ENCODE results near the gene PLXDC2. TPM values are rescaled to one million over a fixed set of nuclear protein-coding genes. Genes with fewer than 3 reads are reported as not detected.
"Not testable (repeated sequence)": the region's sequence is repeated elsewhere in the genome, so short reads cannot be mapped to it uniquely, and the experiment has no call there.

PLXDC2 gene
- total RNA-seq, 1 experiment from 2014 or later, result not detected

DNA sequence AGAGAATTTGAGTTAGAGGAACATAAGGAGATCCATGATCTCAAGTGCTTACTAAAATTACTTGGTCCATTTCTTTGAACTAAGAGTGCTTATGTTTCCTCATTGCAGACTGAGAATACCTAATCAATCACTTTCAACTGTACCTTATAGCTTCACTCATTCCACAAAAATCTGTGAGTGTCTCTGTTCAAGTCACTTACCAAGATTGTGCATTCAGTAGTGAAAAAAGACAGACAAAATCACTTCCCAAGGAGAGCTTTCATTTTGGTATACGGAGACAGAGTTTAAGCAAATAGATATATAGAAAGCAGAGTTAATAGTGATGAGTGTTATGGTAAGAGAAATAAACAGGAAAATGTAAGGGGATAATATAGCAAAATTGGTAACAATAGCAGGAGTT is 364.5 kb downstream of the PLXDC2 start:
- no TSS peak for BruUV-seq (replicated peaks)
- ChIA-PET POLR2A (ENCODE audit: unreplicated experiment) (no interaction called here), CTCF (no interaction called here)
- Histone ChIP-seq H3K4me2 (ENCODE audit: low read length) (no peak overlapping the region), H3K27ac (ENCODE audit: low read length) (no peak overlapping the region), H3K36me3 (ENCODE audit: low read depth, low read length) (no peaks in the 10 kb centered on the region), H3K79me2 (ENCODE audit: low read length) (no peaks in the 10 kb centered on the region), H3K4me3 (ENCODE audit: low read length) (no peak overlapping the region), H3K9ac (ENCODE audit: low read length) (no peak overlapping the region), H3K4me1 (ENCODE audit: insufficient read depth, low read length) (no peaks in the 10 kb centered on the region), H3F3A (ENCODE audit: low read length, unreplicated experiment) (no peaks in the 10 kb centered on the region), H3K9me2 (replicated peaks; ENCODE audit: low read length) (no peaks in the 10 kb centered on the region), H3K9me3 (ENCODE audit: low read length) (no peaks in the 10 kb centered on the region), H3K27me3 (ENCODE audit: low read length) (peaks cover 12% of the 10 kb centered on the region; the same call in 1 of the 2 replicates), H4K20me1 (ENCODE audit: low read length) (no peaks in the 10 kb centered on the region), H2AFZ (ENCODE audit: low read length) (no peak overlapping the region)
- DNase-seq, result no peak
- TF ChIP-seq EZH2 (IDR thresholded peaks at IDR 0.05; ENCODE audit: low read length, unreplicated experiment), result no peak
- no peak for ATAC-seq
- intact Hi-C loops (cut with micrococcal nuclease), result no loop called here

DNA sequence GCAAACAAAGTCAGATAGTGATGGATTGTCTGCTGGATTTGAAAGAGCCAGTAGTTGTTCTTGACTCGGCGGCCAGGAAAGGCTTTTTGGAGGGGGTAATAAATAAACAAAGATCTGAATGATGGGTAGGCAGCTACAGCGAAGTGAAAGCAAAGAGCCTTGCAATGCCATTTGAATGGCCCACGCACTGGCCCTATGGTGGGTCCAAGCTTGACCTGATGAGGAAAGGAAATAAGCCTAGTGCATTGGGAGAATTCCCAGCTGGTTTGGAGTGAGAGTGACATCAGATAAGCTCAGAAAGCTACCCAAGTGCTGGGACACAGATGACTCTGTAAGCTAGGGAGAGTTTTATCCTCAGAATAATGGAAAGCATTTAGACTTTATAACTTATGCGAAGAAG is 365.2 kb downstream of the PLXDC2 start:
- no peaks in the 10 kb centered on the region for H3K36me3 ChIP-seq (ENCODE audit: low read depth, low read length)
- no TSS peak for BruUV-seq (replicated peaks)
- no peak for DNase-seq
- TF ChIP-seq, protein P1, sequence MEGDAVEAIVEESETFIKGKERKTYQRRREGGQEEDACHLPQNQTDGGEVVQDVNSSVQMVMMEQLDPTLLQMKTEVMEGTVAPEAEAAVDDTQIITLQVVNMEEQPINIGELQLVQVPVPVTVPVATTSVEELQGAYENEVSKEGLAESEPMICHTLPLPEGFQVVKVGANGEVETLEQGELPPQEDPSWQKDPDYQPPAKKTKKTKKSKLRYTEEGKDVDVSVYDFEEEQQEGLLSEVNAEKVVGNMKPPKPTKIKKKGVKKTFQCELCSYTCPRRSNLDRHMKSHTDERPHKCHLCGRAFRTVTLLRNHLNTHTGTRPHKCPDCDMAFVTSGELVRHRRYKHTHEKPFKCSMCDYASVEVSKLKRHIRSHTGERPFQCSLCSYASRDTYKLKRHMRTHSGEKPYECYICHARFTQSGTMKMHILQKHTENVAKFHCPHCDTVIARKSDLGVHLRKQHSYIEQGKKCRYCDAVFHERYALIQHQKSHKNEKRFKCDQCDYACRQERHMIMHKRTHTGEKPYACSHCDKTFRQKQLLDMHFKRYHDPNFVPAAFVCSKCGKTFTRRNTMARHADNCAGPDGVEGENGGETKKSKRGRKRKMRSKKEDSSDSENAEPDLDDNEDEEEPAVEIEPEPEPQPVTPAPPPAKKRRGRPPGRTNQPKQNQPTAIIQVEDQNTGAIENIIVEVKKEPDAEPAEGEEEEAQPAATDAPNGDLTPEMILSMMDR (conservative IDR thresholded peaks at IDR 0.05; ENCODE audit: low read depth, low read length), result no peak
- H3F3A ChIP-seq (ENCODE audit: low read length, unreplicated experiment), result no peaks in the 10 kb centered on the region
- ChIA-PET POLR2A (ENCODE audit: unreplicated experiment) (no interaction called here), CTCF (no interaction called here)
- no peak overlapping the region for H3K4me2 ChIP-seq (ENCODE audit: low read length)
- no peak overlapping the region for H3K27ac ChIP-seq (ENCODE audit: low read length)
- ATAC-seq, result no peak
- intact Hi-C loops (cut with micrococcal nuclease), result no loop called here
- no peak overlapping the region for H3K9ac ChIP-seq (ENCODE audit: low read length)
- no peak overlapping the region for H3K4me3 ChIP-seq (ENCODE audit: low read length)
- H3K9me3 ChIP-seq (ENCODE audit: low read length), result no peaks in the 10 kb centered on the region
- peaks cover 12% of the 10 kb centered on the region; the same call in 1 of the 2 replicates for H3K27me3 ChIP-seq (ENCODE audit: low read length)
- H3K79me2 ChIP-seq (ENCODE audit: low read length), result no peaks in the 10 kb centered on the region
- H3K4me1 ChIP-seq (ENCODE audit: insufficient read depth, low read length), result no peaks in the 10 kb centered on the region
- no peak overlapping the region for H2AFZ ChIP-seq (ENCODE audit: low read length)
- H3K9me2 ChIP-seq (replicated peaks; ENCODE audit: low read length), result no peaks in the 10 kb centered on the region
- H4K20me1 ChIP-seq (ENCODE audit: low read length), result no peaks in the 10 kb centered on the region

DNA sequence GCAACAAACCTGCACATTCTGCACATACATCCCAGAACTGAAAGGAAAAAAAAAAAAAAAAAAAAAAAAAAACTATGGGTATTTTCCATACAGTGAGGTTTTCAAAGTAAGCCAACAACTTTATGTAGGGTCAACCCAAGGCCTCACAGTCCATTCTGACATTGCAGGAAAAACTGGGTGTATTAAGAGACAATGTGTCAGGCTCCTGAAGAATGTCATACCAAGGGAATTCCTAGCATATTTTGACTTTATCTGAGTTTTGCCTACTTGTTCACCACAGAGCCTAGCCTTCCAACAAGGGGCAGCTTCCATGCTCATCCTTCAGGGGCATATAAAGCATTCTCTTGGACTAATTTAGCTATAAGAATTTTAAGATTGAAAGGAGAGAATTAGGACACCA is 368.9 kb downstream of the PLXDC2 start:
- no peaks in the 10 kb centered on the region for H4K20me1 ChIP-seq (ENCODE audit: low read length)
- H3K27me3 ChIP-seq (ENCODE audit: low read length), result no peaks in the 10 kb centered on the region
- no peaks in the 10 kb centered on the region for H3K79me2 ChIP-seq (ENCODE audit: low read length)
- TF ChIP-seq EZH2 (IDR thresholded peaks at IDR 0.05; ENCODE audit: low read length, unreplicated experiment) (no peak), EZH2phosphoT487 (IDR thresholded peaks at IDR 0.05; ENCODE audit: borderline replicate concordance, low read length) (no peak)
- TF ChIP-seq, protein P1 (conservative IDR thresholded peaks at IDR 0.05; ENCODE audit: low read depth, low read length), result no peak
- no peaks in the 10 kb centered on the region for H3K9me3 ChIP-seq (ENCODE audit: low read length)
- no peak overlapping the region for H3K27ac ChIP-seq (ENCODE audit: low read length)
- CTCF ChIA-PET, result no interaction called here
- H3K4me1 ChIP-seq (ENCODE audit: insufficient read depth, low read length), result no peaks in the 10 kb centered on the region
- H2AFZ ChIP-seq (ENCODE audit: low read length), result no peak overlapping the region
- H3K4me3 ChIP-seq (ENCODE audit: low read length), result no peak overlapping the region
- no peak overlapping the region for H3K4me2 ChIP-seq (ENCODE audit: low read length)
- no peak for ATAC-seq
- no peak for DNase-seq
- no peak overlapping the region for H3K9ac ChIP-seq (ENCODE audit: low read length)
- no TSS peak for BruUV-seq (replicated peaks)
- intact Hi-C loops (cut with micrococcal nuclease), result no loop called here
- POLR2A ChIA-PET (ENCODE audit: unreplicated experiment), result no interaction called here
- no peaks in the 10 kb centered on the region for H3F3A ChIP-seq (ENCODE audit: low read length, unreplicated experiment)
- no peaks in the 10 kb centered on the region for H3K36me3 ChIP-seq (ENCODE audit: low read depth, low read length)
- H3K9me2 ChIP-seq (replicated peaks; ENCODE audit: low read length), result no peaks in the 10 kb centered on the region

DNA sequence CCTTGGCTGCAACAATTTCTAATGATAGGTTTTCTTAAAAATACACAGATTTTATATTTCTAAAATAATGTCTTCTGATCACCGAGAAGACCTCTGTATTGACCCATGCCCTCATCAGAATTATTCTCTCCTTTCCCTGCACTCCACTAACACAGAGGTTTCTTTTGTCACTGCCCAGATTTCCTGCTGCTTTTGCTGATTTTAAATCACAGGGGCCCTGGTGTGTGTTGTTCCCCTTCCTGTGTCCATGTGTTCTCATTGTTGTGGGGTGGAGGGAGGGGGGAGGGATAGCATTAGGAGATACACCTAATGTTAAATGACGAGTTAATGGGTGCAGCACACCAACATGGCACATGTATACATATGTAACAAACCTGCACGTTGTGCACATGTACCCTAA is 375.2 kb downstream of the PLXDC2 start:
- intact Hi-C loops (cut with micrococcal nuclease); H3K9me3 ChIP-seq (ENCODE audit: low read length); H3F3A ChIP-seq (ENCODE audit: low read length, unreplicated experiment); H3K27ac ChIP-seq (ENCODE audit: low read length); H4K20me1 ChIP-seq (ENCODE audit: low read length); H3K4me2 ChIP-seq (ENCODE audit: low read length); H2AFZ ChIP-seq (ENCODE audit: low read length); POLR2A ChIA-PET (ENCODE audit: unreplicated experiment); CTCF ChIA-PET; H3K79me2 ChIP-seq (ENCODE audit: low read length); H3K9me2 ChIP-seq (replicated peaks; ENCODE audit: low read length); ATAC-seq; H3K4me3 ChIP-seq (ENCODE audit: low read length); H3K9ac ChIP-seq (ENCODE audit: low read length); H3K27me3 ChIP-seq (ENCODE audit: low read length); DNase-seq; BruUV-seq (replicated peaks); H3K36me3 ChIP-seq (ENCODE audit: low read depth, low read length); H3K4me1 ChIP-seq (ENCODE audit: insufficient read depth, low read length): not testable (repeated sequence)
